Subcutaneous abdominal adipose tissue (tissue), 5 donors: ENCODE measurements around the gene CARD14.
A peak's percentile ranks its signal among the peaks of the same experiment; 100 is the strongest.
"Not testable (repeated sequence)": the region's sequence is repeated elsewhere in the genome, so short reads cannot be mapped to it uniquely, and the experiment has no call there.

Experiments
- H3K27ac ChIP-seq: one replicate; pipeline ENCODE4 v1.7.0; 2013; ENCODE audit warnings: low read depth, mild to moderate bottlenecking, inconsistent platforms, low read length, moderate library complexity
- H3K27me3 ChIP-seq, 5 donors: one replicate each; pipeline ENCODE4 v1.7.0; 2013; ENCODE audit warnings: low read length in 5 of 5, inconsistent platforms in 1 of 5; ENCODE audit not compliant: control insufficient read depth in 5 of 5, insufficient read depth in 4 of 5
- H3K36me3 ChIP-seq, 5 donors: one replicate each; pipeline ENCODE4 v1.7.0; 2013; ENCODE audit warnings: low read length in 5 of 5; ENCODE audit not compliant: control insufficient read depth in 5 of 5, insufficient read depth in 5 of 5
- H3K4me1 ChIP-seq, 5 donors: one replicate each; pipeline ENCODE4 v1.7.0; 2013; ENCODE audit warnings: low read length in 5 of 5, mild to moderate bottlenecking in 3 of 5, moderate library complexity in 1 of 5; ENCODE audit not compliant: control insufficient read depth in 5 of 5, insufficient read depth in 5 of 5
- H3K4me3 ChIP-seq, 5 donors: one replicate each; pipeline ENCODE4 v1.7.0; 2013; ENCODE audit warnings: low read length in 5 of 5, low read depth in 1 of 5
- H3K9ac ChIP-seq, 5 donors: one replicate each; pipeline ENCODE4 v1.7.0; 2013; ENCODE audit warnings: low read length in 5 of 5, mild to moderate bottlenecking in 4 of 5, moderate library complexity in 3 of 5
- H3K9me3 ChIP-seq, 5 donors: one replicate each; pipeline ENCODE4 v1.7.0; 2013; ENCODE audit warnings: low read length in 5 of 5; ENCODE audit not compliant: control insufficient read depth in 5 of 5
- donor health status: healthy.
- donor health status: healthy.
- donor health status: healthy.
- donor health status: healthy.
- donor health status: healthy.

Gene CARD14

GRCh38 chr17:80254396-80255251, 84.8 kb downstream of the CARD14 start:
- Histone ChIP-seq H3K9me3 (no peaks in the 10 kb centered on the region), H3K36me3 (peaks cover 0 to 25% (median 16%) of the 10 kb centered on the region in 5 donors), H3K4me3 (peak overlapping the region in 1 of 5 donors; percentile 35), H3K27me3 (no peaks in the 10 kb centered on the region), H3K4me1 (peaks cover 2 to 20% (median 9%) of the 10 kb centered on the region in 5 donors), H3K9ac (peak overlapping the region in 1 of 5 donors; percentile 57), H3K27ac (peak overlapping the region; percentile 60)

- Histone ChIP-seq H3K36me3 (peaks cover 0 to 18% (median 12%) of the 10 kb centered on the region in 5 donors), H3K9me3 (no peaks in the 10 kb centered on the region), H3K27ac (no peak overlapping the region), H3K9ac (no peak overlapping the region), H3K4me3 (no peak overlapping the region), H3K27me3 (no peaks in the 10 kb centered on the region), H3K4me1 (peaks cover 2 to 25% (median 12%) of the 10 kb centered on the region in 5 donors)
These were observed 86.2 kb downstream of the CARD14 start for GRCh38 chr17:80256034-80256350.

GRCh38 chr17:80257716-80258213, 87.9 kb downstream of the CARD14 start:
- no peak overlapping the region for H3K27ac ChIP-seq
- H3K4me3 ChIP-seq, result no peak overlapping the region
- H3K9ac ChIP-seq, result no peak overlapping the region
- H3K4me1 ChIP-seq, result peaks cover 2 to 42% (median 27%) of the 10 kb centered on the region in 5 donors
- no peaks in the 10 kb centered on the region for H3K27me3 ChIP-seq
- peaks cover 0 to 6% (median 2%) of the 10 kb centered on the region in 5 donors for H3K36me3 ChIP-seq
- no peaks in the 10 kb centered on the region for H3K9me3 ChIP-seq

GRCh38 chr17:80258296-80258695, 88.5 kb downstream of the CARD14 start:
- not testable (repeated sequence) for H3K9me3 ChIP-seq, H3K4me3 ChIP-seq, H3K36me3 ChIP-seq, H3K9ac ChIP-seq, H3K27me3 ChIP-seq, H3K27ac ChIP-seq
- H3K4me1 ChIP-seq, result peaks cover 6 to 47% (median 32%) of the 10 kb centered on the region in 5 donors
